ENCODE data around the gene SLC19A1.

SLC19A1 gene

GRCh38 chr21:45554477-45555175, 12.4 kb upstream of the SLC19A1 start:
- peak overlapping the region; percentile 62 for H2AFZ ChIP-seq
- H3K79me2 ChIP-seq = no peaks in the 10 kb centered on the region
- H3K9ac ChIP-seq = no peak overlapping the region
- no peaks in the 10 kb centered on the region for H3K36me3 ChIP-seq (ENCODE audit: control insufficient read depth, insufficient read depth, low read length)
- H3K27me3 ChIP-seq (ENCODE audit: control insufficient read depth, insufficient read depth, low read length) = no peaks in the 10 kb centered on the region
- no peaks in the 10 kb centered on the region for H3K4me1 ChIP-seq
- H3K4me2 ChIP-seq (ENCODE audit: low read length) = peak overlapping the region; percentile 64
- peak; percentile 62 for TF ChIP-seq CTCF (IDR thresholded peaks at IDR 0.05)
- H3K9me3 ChIP-seq (ENCODE audit: control insufficient read depth, low read length) = no peaks in the 10 kb centered on the region
- peak overlapping the region; percentile 59 for H3K4me3 ChIP-seq (ENCODE audit: low read depth, low read length)
- no peak overlapping the region for H3K27ac ChIP-seq

GRCh38 chr21:45552696-45553391, 10.6 kb upstream of the SLC19A1 start:
- Histone ChIP-seq H3K4me1 (no peaks in the 10 kb centered on the region), H3K27me3 (ENCODE audit: control insufficient read depth, insufficient read depth, low read length) (no peaks in the 10 kb centered on the region), H3K9me3 (ENCODE audit: control insufficient read depth, low read length) (no peaks in the 10 kb centered on the region), H3K9ac (no peak overlapping the region), H3K27ac (no peak overlapping the region), H3K4me2 (ENCODE audit: low read length) (no peak overlapping the region), H3K36me3 (ENCODE audit: control insufficient read depth, insufficient read depth, low read length) (no peaks in the 10 kb centered on the region), H3K79me2 (no peaks in the 10 kb centered on the region), H2AFZ (no peak overlapping the region), H3K4me3 (ENCODE audit: low read depth, low read length) (no peak overlapping the region)
- TF ChIP-seq CTCF (IDR thresholded peaks at IDR 0.05) = no peak

- no peak overlapping the region for H3K27ac ChIP-seq
- no peaks in the 10 kb centered on the region for H3K27me3 ChIP-seq (ENCODE audit: control insufficient read depth, insufficient read depth, low read length)
- no peaks in the 10 kb centered on the region for H3K36me3 ChIP-seq (ENCODE audit: control insufficient read depth, insufficient read depth, low read length)
- H3K4me2 ChIP-seq (ENCODE audit: low read length) = no peak overlapping the region
- H2AFZ ChIP-seq = no peak overlapping the region
- no peaks in the 10 kb centered on the region for H3K4me1 ChIP-seq
- no peaks in the 10 kb centered on the region for H3K9me3 ChIP-seq (ENCODE audit: control insufficient read depth, low read length)
- H3K79me2 ChIP-seq = no peaks in the 10 kb centered on the region
- TF ChIP-seq CTCF (IDR thresholded peaks at IDR 0.05) = no peak
- no peak overlapping the region for H3K9ac ChIP-seq
- H3K4me3 ChIP-seq (ENCODE audit: low read depth, low read length) = no peak overlapping the region
These were observed 9.8 kb upstream of the SLC19A1 start for GRCh38 chr21:45551783-45552695.

DNA sequence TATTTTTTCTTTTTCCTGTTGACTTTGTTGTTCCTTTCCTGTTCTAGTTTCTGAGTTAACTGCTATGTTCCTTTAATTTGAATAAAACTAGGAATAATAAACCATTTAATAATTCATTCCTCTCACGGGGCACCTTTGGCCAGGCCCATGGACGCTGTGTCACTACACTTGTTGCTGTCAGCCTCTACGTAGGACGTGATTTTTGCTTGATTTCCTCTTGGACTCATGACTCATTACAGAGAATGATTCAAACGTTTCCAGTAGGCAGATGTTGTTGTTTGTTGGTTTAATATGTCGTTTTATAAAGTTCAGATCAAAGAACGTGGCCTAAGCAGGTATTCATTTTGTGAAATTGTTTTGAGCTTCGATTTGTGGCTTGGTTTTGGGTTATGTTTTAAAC, 9.1 kb upstream of the SLC19A1 start:
- Histone ChIP-seq H3K79me2 (no peaks in the 10 kb centered on the region), H3K4me1 (no peaks in the 10 kb centered on the region), H3K27me3 (ENCODE audit: control insufficient read depth, insufficient read depth, low read length) (no peaks in the 10 kb centered on the region), H3K4me3 (ENCODE audit: low read depth, low read length) (no peak overlapping the region), H3K36me3 (ENCODE audit: control insufficient read depth, insufficient read depth, low read length) (no peaks in the 10 kb centered on the region), H3K9me3 (ENCODE audit: control insufficient read depth, low read length) (no peaks in the 10 kb centered on the region), H3K9ac (no peak overlapping the region), H3K27ac (no peak overlapping the region), H3K4me2 (ENCODE audit: low read length) (no peak overlapping the region), H2AFZ (no peak overlapping the region)
- TF ChIP-seq CTCF (IDR thresholded peaks at IDR 0.05) = no peak
